ENCODE data around the gene GMCL2. TPM values are rescaled to one million over a fixed set of nuclear protein-coding genes. Genes with fewer than 3 reads are reported as not detected.

Gene GMCL2
- total and polyA plus RNA-seq, 9 donors = 0.08 TPM; not detected in 8

GRCh38 chr5:178155065-178155464 lies 32.1 kb downstream of the GMCL2 start:
- no peaks in the 10 kb centered on the region for H3K9me3 ChIP-seq (replicated peaks; ENCODE audit: control insufficient read depth, low read depth, low read length)
- H3K27me3 ChIP-seq (ENCODE audit: control insufficient read depth, insufficient read depth, low read length) = no peaks in the 10 kb centered on the region
- 62% methylated on average over 4 of the region's 8 CpGs for WGBS (ENCODE audit: insufficient coverage)
- no peak overlapping the region for H3K4me3 ChIP-seq (ENCODE audit: low read length)
- H3K4me1 ChIP-seq (ENCODE audit: control insufficient read depth, insufficient read depth, low read length) = peaks cover 15% of the 10 kb centered on the region
- no peak for DNase-seq
- peaks cover 21% of the 10 kb centered on the region for H3K36me3 ChIP-seq (ENCODE audit: control insufficient read depth, insufficient read depth, low read length)
- no peak overlapping the region for H3K27ac ChIP-seq (ENCODE audit: low read length)

- Histone ChIP-seq H3K27ac (ENCODE audit: low read length) (peak within 1 kb of the TSS; percentile 32), H3K27me3 (ENCODE audit: control insufficient read depth, insufficient read depth, low read length) (no peaks in the 10 kb centered on the region), H3K4me1 (ENCODE audit: control insufficient read depth, insufficient read depth, low read length) (peaks cover 22% of the 10 kb centered on the region), H3K4me3 (ENCODE audit: low read length) (peak within 1 kb of the TSS; percentile 62), H3K36me3 (ENCODE audit: control insufficient read depth, insufficient read depth, low read length) (peaks cover 34% of the 10 kb centered on the region), H3K9me3 (replicated peaks; ENCODE audit: control insufficient read depth, low read depth, low read length) (no peaks in the 10 kb centered on the region)
- DNase-seq = peak; percentile 99
- 2% methylated on average over 56 of the region's 68 CpGs for WGBS (ENCODE audit: insufficient coverage)
Measured at GRCh38 chr5:178153530-178154340, 33.4 kb downstream of the GMCL2 start, which contains the start of gene NHP2. TSS of gene NHP2 (minus strand) at chr5:178153885. CDS start at chr5:178153817, 68 bp downstream.

GRCh38 chr5:178152491-178153444 lies 34.4 kb downstream of the GMCL2 start:
- Histone ChIP-seq H3K27ac (ENCODE audit: low read length) (no peak overlapping the region), H3K4me3 (ENCODE audit: low read length) (peak overlapping the region; percentile 62), H3K27me3 (ENCODE audit: control insufficient read depth, insufficient read depth, low read length) (no peaks in the 10 kb centered on the region), H3K9me3 (replicated peaks; ENCODE audit: control insufficient read depth, low read depth, low read length) (no peaks in the 10 kb centered on the region), H3K36me3 (ENCODE audit: control insufficient read depth, insufficient read depth, low read length) (peaks cover 44% of the 10 kb centered on the region), H3K4me1 (ENCODE audit: control insufficient read depth, insufficient read depth, low read length) (peaks cover 25% of the 10 kb centered on the region)
- WGBS (ENCODE audit: insufficient coverage) = 70% methylated on average over 9 of the region's 31 CpGs
- no peak for DNase-seq

GRCh38 chr5:178150977-178151734 lies 36.0 kb downstream of the GMCL2 start:
- Histone ChIP-seq H3K36me3 (ENCODE audit: control insufficient read depth, insufficient read depth, low read length) (peaks cover 60% of the 10 kb centered on the region), H3K9me3 (replicated peaks; ENCODE audit: control insufficient read depth, low read depth, low read length) (no peaks in the 10 kb centered on the region), H3K4me3 (ENCODE audit: low read length) (no peak overlapping the region), H3K4me1 (ENCODE audit: control insufficient read depth, insufficient read depth, low read length) (peaks cover 25% of the 10 kb centered on the region), H3K27ac (ENCODE audit: low read length) (no peak overlapping the region), H3K27me3 (ENCODE audit: control insufficient read depth, insufficient read depth, low read length) (no peaks in the 10 kb centered on the region)
- peak; percentile 43 for DNase-seq
- 64% methylated on average over 11 of the region's 11 CpGs for WGBS (ENCODE audit: insufficient coverage)

- DNase-seq = no peak
- peaks cover 29% of the 10 kb centered on the region for H3K4me1 ChIP-seq (ENCODE audit: control insufficient read depth, insufficient read depth, low read length)
- no peaks in the 10 kb centered on the region for H3K9me3 ChIP-seq (replicated peaks; ENCODE audit: control insufficient read depth, low read depth, low read length)
- H3K27me3 ChIP-seq (ENCODE audit: control insufficient read depth, insufficient read depth, low read length) = no peaks in the 10 kb centered on the region
- peak overlapping the region; percentile 13 for H3K27ac ChIP-seq (ENCODE audit: low read length)
- WGBS (ENCODE audit: insufficient coverage) = 65% methylated on average over 7 of the region's 11 CpGs
- peaks cover 67% of the 10 kb centered on the region for H3K36me3 ChIP-seq (ENCODE audit: control insufficient read depth, insufficient read depth, low read length)
- H3K4me3 ChIP-seq (ENCODE audit: low read length) = no peak overlapping the region
Measured at GRCh38 chr5:178149199-178149932, 37.8 kb downstream of the GMCL2 start.

- no peaks in the 10 kb centered on the region for H3K9me3 ChIP-seq (replicated peaks; ENCODE audit: control insufficient read depth, low read depth, low read length)
- no peak overlapping the region for H3K27ac ChIP-seq (ENCODE audit: low read length)
- H3K36me3 ChIP-seq (ENCODE audit: control insufficient read depth, insufficient read depth, low read length) = peaks cover 83% of the 10 kb centered on the region
- no peaks in the 10 kb centered on the region for H3K27me3 ChIP-seq (ENCODE audit: control insufficient read depth, insufficient read depth, low read length)
- H3K4me1 ChIP-seq (ENCODE audit: control insufficient read depth, insufficient read depth, low read length) = peaks cover 38% of the 10 kb centered on the region
- 87% methylated on average over 15 of the region's 15 CpGs for WGBS (ENCODE audit: insufficient coverage)
- no peak for DNase-seq
- no peak overlapping the region for H3K4me3 ChIP-seq (ENCODE audit: low read length)
Measured at GRCh38 chr5:178147406-178147805, 39.8 kb downstream of the GMCL2 start.

GRCh38 chr5:178145965-178146820 lies 41.0 kb downstream of the GMCL2 start:
- 71% methylated on average over 10 of the region's 14 CpGs for WGBS (ENCODE audit: insufficient coverage)
- peak; percentile 40 for DNase-seq
- H3K4me3 ChIP-seq (ENCODE audit: low read length) = no peak overlapping the region
- no peaks in the 10 kb centered on the region for H3K9me3 ChIP-seq (replicated peaks; ENCODE audit: control insufficient read depth, low read depth, low read length)
- H3K36me3 ChIP-seq (ENCODE audit: control insufficient read depth, insufficient read depth, low read length) = peaks cover 87% of the 10 kb centered on the region
- no peaks in the 10 kb centered on the region for H3K27me3 ChIP-seq (ENCODE audit: control insufficient read depth, insufficient read depth, low read length)
- H3K27ac ChIP-seq (ENCODE audit: low read length) = no peak overlapping the region
- H3K4me1 ChIP-seq (ENCODE audit: control insufficient read depth, insufficient read depth, low read length) = peaks cover 41% of the 10 kb centered on the region

- H3K36me3 ChIP-seq (ENCODE audit: control insufficient read depth, insufficient read depth, low read length) = peaks cover 74% of the 10 kb centered on the region
- H3K4me3 ChIP-seq (ENCODE audit: low read length) = no peak overlapping the region
- H3K27ac ChIP-seq (ENCODE audit: low read length) = peak overlapping the region; percentile 84
- peaks cover 34% of the 10 kb centered on the region for H3K4me1 ChIP-seq (ENCODE audit: control insufficient read depth, insufficient read depth, low read length)
- H3K9me3 ChIP-seq (replicated peaks; ENCODE audit: control insufficient read depth, low read depth, low read length) = no peaks in the 10 kb centered on the region
- peak; percentile 92 for DNase-seq
- WGBS (ENCODE audit: insufficient coverage) = 22% methylated on average over 8 of the region's 10 CpGs
- H3K27me3 ChIP-seq (ENCODE audit: control insufficient read depth, insufficient read depth, low read length) = no peaks in the 10 kb centered on the region
Measured at GRCh38 chr5:178143901-178144300, 43.3 kb downstream of the GMCL2 start.

Data from muscle of leg (tissue), 11 donors.